SH-SY5Y (cell line): ENCODE results near the gene CYSLTR1.

Experiments used
- GATA2 ChIP-seq: IDR thresholded peaks from 2 replicates; pipeline ENCODE4 v1.6.1; 2011; ENCODE audit warnings: mild to moderate bottlenecking, low read depth, low read length
- GATA3 ChIP-seq: IDR thresholded peaks from 2 replicates; pipeline ENCODE4 v1.6.1; 2011; ENCODE audit warnings: low read depth, mild to moderate bottlenecking, low read length, moderate library complexity

DNA sequence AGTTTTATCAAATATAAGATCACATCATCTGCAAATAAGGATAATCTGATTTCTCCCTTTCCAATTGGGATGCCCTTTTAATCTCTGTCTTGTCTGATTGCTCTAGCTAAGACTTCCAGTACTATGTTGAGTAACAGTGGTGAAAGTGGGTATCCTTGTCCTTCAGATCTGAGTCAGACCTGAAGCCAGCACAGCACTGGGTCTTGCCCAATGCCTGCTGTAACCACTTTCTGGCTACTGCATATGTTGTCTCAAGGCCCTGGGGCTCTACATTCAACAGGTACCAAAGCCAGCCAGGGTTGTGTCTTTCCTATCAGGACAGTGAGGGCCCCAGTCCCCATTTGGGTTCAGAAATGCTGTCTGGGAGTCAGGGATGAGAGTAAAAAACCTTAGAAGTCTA is 90.3 kb downstream of the CYSLTR1 start:
- TF ChIP-seq GATA2 (no peak), GATA3 (no peak)
